Right lobe of liver (tissue), 4 donors: ENCODE measurements around the gene PPARG.

Experiments
- CTCF ChIP-seq, 4 donors: fragments of 200-600 bp in 3 of 4; fragments of 450-650 bp in 1 of 4; IDR thresholded peaks; one replicate each; pipeline versions ENCODE4 v1.5.1 to v1.8.0; 2016 to 2022; ENCODE audit warnings: antibody characterized with exemption in 4 of 4, mild to moderate bottlenecking in 2 of 4
- POLR2A ChIP-seq: fragments of 450-650 bp; IDR thresholded peaks from one replicate; pipeline ENCODE4 v1.6.1; 2017; ENCODE audit warnings: antibody characterized with exemption, mild to moderate bottlenecking
- donor health status: DM: no; HTN: no; CAD: no.
- donor health status: DM: no; HTN: no; CAD: no.
- donor health status: DM: no; HTN: yes; CAD: no.

- TF ChIP-seq CTCF (IDR thresholded peaks at IDR 0.05), result no peak
- TF ChIP-seq POLR2A, result no peak
These were observed 137.1 kb downstream of the PPARG start for GRCh38 chr3:12425850-12426579.
